GM12872 (cell line): ENCODE measurements around the gene HOMEZ.

Experiments
- CTCF ChIP-seq: IDR thresholded peaks from 3 replicates; pipeline ENCODE4 v1.5.1; 2011; ENCODE audit warnings: low read depth, mild to moderate bottlenecking, low read length, moderate library complexity; ENCODE audit not compliant: insufficient read depth

The HOMEZ gene

GRCh38 chr14:23275412-23275811, 10.5 kb downstream of the HOMEZ start:
- no peak for TF ChIP-seq CTCF

GRCh38 chr14:23269193-23269592, 16.7 kb downstream of the HOMEZ start:
- no peak for TF ChIP-seq CTCF

- TF ChIP-seq CTCF, result no peak
These were observed 26.5 kb downstream of the HOMEZ start for GRCh38 chr14:23259426-23259825.

- no peak for TF ChIP-seq CTCF
These were observed 27.7 kb downstream of the HOMEZ start for GRCh38 chr14:23258256-23258655.

- TF ChIP-seq CTCF, result no peak
These were observed 33.3 kb downstream of the HOMEZ start for GRCh38 chr14:23252420-23253333.

GRCh38 chr14:23252006-23252405, 33.9 kb downstream of the HOMEZ start:
- no peak for TF ChIP-seq CTCF

- TF ChIP-seq CTCF, result no peak
These were observed 36.1 kb downstream of the HOMEZ start for GRCh38 chr14:23249824-23250223.
